WERI-Rb-1 (cell line): ENCODE results near the gene WEE2.

Experiments used
- DNase-seq: peaks from one replicate; pipeline ENCODE4 v3.0.0-alpha.2; 2020
- H3K27ac ChIP-seq: fragments of 250-450 bp; sonication (Bioruptor Pico); 2 replicates; pipeline ENCODE4 v1.5.1; 2020; ENCODE audit warnings: mild to moderate bottlenecking, moderate library complexity
- H3K27me3 ChIP-seq: fragments of 250-450 bp; sonication (Bioruptor Pico); 2 replicates; pipeline ENCODE4 v1.5.1; 2021; ENCODE audit warnings: mild to moderate bottlenecking, low read depth, moderate library complexity; ENCODE audit not compliant: insufficient read depth, severe bottlenecking
- H3K36me3 ChIP-seq: fragments of 250-450 bp; sonication (Bioruptor Pico); 2 replicates; pipeline ENCODE4 v1.5.1; 2020; ENCODE audit warnings: mild to moderate bottlenecking, moderate library complexity
- H3K4me3 ChIP-seq: 2 replicates; pipeline ENCODE4 v1.5.1; 2011; ENCODE audit warnings: low read depth, mild to moderate bottlenecking, control low read depth, low read length
- H3K9me3 ChIP-seq: fragments of 250-450 bp; sonication (Bioruptor Pico); 2 replicates; pipeline ENCODE4 v1.5.1; 2021; ENCODE audit warnings: mild to moderate bottlenecking, moderate library complexity; ENCODE audit not compliant: severe bottlenecking
- TF ChIP-seq, protein P1 (sequence below): IDR thresholded peaks from 2 replicates; pipeline ENCODE4 v1.5.1; 2011; ENCODE audit warnings: low read depth, mild to moderate bottlenecking, control low read depth, inconsistent platforms, low read length

Gene WEE2

DNA sequence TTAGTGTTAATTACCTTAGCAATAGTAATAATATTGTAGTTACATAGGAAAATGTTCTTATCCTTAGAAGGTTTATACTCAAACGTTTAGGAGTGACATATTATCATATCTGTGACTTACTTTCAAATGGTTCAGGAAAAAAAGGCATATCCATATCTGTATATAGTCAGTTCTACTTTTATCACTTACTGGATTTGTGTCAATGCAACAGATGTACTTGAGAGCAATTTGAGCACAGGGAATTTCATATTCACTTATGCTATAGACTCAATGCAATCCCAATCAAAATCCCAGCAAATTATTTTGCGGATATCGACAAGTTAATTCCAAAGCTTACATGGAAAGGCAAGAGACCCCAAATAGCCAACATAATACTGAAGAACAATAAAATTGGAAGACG is 16.2 kb upstream of the WEE2 start:
- H3K9me3 ChIP-seq, result no peaks in the 10 kb centered on the region
- TF ChIP-seq, protein P1, sequence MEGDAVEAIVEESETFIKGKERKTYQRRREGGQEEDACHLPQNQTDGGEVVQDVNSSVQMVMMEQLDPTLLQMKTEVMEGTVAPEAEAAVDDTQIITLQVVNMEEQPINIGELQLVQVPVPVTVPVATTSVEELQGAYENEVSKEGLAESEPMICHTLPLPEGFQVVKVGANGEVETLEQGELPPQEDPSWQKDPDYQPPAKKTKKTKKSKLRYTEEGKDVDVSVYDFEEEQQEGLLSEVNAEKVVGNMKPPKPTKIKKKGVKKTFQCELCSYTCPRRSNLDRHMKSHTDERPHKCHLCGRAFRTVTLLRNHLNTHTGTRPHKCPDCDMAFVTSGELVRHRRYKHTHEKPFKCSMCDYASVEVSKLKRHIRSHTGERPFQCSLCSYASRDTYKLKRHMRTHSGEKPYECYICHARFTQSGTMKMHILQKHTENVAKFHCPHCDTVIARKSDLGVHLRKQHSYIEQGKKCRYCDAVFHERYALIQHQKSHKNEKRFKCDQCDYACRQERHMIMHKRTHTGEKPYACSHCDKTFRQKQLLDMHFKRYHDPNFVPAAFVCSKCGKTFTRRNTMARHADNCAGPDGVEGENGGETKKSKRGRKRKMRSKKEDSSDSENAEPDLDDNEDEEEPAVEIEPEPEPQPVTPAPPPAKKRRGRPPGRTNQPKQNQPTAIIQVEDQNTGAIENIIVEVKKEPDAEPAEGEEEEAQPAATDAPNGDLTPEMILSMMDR, result no peak
- no peak for DNase-seq
- H3K27me3 ChIP-seq, result peaks cover 21% of the 10 kb centered on the region
- no peaks in the 10 kb centered on the region for H3K36me3 ChIP-seq
- H3K4me3 ChIP-seq, result no peak overlapping the region
- H3K27ac ChIP-seq, result no peak overlapping the region

DNA sequence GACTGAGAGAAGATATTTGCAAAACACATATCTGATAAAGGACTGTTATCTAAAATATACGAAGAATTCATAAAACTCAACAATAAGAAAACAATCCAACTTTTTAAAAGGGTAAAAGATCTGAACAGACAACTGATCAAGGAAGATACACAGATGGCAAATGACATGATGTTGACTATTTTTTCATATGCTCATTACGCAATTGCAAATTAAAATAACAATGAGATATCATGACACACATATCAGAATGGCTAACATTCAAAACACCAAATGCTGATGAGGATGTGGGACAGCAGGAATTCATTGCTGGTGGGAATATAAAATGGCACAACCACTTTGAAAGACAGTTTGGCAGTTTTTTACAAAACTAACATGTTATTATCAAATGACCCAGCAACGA is 15.1 kb upstream of the WEE2 start:
- no peaks in the 10 kb centered on the region for H3K9me3 ChIP-seq
- DNase-seq, result no peak
- no peak overlapping the region for H3K27ac ChIP-seq
- H3K27me3 ChIP-seq, result peaks cover 29% of the 10 kb centered on the region
- H3K4me3 ChIP-seq, result no peak overlapping the region
- H3K36me3 ChIP-seq, result no peaks in the 10 kb centered on the region
- TF ChIP-seq, protein P1, result no peak

DNA sequence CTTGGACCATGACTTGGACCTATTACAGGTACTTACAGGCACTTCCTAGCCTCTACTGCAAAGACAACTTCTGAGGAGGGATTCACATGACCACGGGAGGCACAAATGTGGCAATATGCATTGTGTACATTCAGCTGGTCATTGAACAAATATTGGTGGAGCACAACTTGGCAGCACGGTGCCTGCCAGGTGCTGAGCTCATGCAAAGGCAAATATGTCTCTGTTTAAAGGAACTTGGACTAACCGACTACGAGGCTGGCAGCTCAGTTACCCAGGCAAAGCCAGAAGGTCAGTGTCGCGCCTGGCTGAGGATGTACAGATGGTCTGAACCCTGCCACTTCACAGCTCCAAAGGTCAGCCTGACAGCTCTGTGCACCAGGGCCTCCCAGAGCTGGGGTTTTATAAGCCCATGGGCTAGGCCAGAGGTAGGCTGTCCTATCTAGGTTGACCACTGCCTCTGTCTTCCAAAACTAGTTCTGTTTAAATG is 12.3 kb upstream of the WEE2 start:
- no peaks in the 10 kb centered on the region for H3K36me3 ChIP-seq
- peaks cover 45% of the 10 kb centered on the region for H3K27me3 ChIP-seq
- DNase-seq, result no peak
- TF ChIP-seq, protein P1, result no peak
- H3K9me3 ChIP-seq, result no peaks in the 10 kb centered on the region
- no peak overlapping the region for H3K27ac ChIP-seq
- no peak overlapping the region for H3K4me3 ChIP-seq

DNA sequence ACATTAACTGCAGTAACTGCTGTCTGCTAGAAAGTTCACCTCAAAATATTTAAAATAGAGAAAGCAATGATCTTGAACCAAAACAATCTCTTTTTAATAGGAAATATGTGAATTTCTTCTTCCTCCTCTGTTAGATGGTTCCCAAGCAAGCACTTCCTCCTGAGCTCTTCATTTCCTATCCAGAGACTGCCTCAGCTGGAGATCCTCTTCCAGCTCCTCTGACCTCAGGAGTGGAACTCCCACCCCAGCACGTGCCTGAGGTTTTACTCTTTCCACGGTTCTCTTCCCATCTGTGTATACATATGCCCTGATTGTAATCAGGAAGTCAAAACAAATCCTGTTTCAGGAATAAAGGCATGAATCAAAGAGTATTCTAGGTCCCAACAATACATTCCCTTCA is 11.8 kb upstream of the WEE2 start:
- Histone ChIP-seq H3K27ac (no peak overlapping the region), H3K4me3 (no peak overlapping the region), H3K27me3 (peaks cover 46% of the 10 kb centered on the region), H3K36me3 (no peaks in the 10 kb centered on the region), H3K9me3 (no peaks in the 10 kb centered on the region)
- TF ChIP-seq, protein P1, result no peak
- DNase-seq, result no peak

DNA sequence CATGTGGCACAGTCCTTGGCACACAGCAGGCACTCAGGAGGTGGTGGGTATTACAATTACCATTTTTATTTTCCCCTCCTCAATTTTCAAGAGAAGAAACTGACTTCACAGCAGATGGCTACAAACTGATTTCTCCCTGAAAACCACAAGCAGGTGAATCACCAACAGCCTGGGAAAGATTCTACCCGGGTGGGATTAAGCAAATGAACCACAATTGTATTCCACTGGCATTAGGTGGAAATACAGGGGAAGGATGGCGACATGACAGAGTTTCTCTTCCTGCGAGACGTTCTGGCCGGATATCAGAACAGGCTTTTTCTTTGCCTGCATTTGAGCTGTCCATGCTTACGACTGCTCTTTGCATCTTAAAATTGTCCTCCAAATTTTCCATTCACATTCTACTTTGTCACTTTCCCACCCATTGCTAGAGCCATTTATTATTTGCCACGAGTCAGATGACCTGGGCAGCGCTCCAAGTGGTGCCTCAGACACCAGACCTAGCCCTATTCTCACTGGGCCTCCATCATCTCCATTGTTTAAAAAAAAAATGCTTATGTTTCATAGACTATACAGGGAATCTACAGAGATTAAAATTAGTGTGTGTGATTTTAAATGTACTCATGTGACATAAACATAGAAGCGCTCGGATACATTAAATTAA is 10.8 kb upstream of the WEE2 start:
- H3K9me3 ChIP-seq, result no peaks in the 10 kb centered on the region
- H3K27ac ChIP-seq, result no peak overlapping the region
- DNase-seq, result no peak
- H3K27me3 ChIP-seq, result peaks cover 48% of the 10 kb centered on the region
- TF ChIP-seq, protein P1, result no peak
- H3K4me3 ChIP-seq, result no peak overlapping the region
- H3K36me3 ChIP-seq, result no peaks in the 10 kb centered on the region
